GM23338 (cell line): ENCODE measurements around the gene FGF3. TPM values are rescaled to one million over a fixed set of nuclear protein-coding genes. Genes with fewer than 3 reads are reported as not detected.

Experiments used
- ATAC-seq: fragments of 200-7000 bp; cut with Tn5 transposase; 3 replicates; pipeline ENCODE4 v1.9.1; 2020
- DNase-seq: peaks from one replicate; pipeline ENCODE4 v3.0.0-alpha.2; 2015; ENCODE audit warnings: low spot score
- H2AFZ ChIP-seq: fragments of 200-600 bp; sonication (generic); 2 replicates; pipeline ENCODE4 v1.8.0; 2016; ENCODE audit warnings: antibody characterized with exemption, mild to moderate bottlenecking, moderate library complexity
- H3F3A ChIP-seq: fragments of 200-600 bp; sonication (generic); replicated peaks from 2 replicates; pipeline ENCODE4 v1.8.0; 2017; ENCODE audit warnings: antibody characterized with exemption, mixed run types, low read depth
- H3K27ac ChIP-seq: fragments of 200-600 bp; sonication (generic); 2 replicates; pipeline ENCODE4 v1.6.1; 2016; ENCODE audit warnings: low read depth
- H3K27me3 ChIP-seq: fragments of 200-600 bp; sonication (generic); 2 replicates; pipeline ENCODE4 v1.8.0; 2016; ENCODE audit warnings: mild to moderate bottlenecking, mixed run types, moderate library complexity; ENCODE audit not compliant: insufficient read depth
- H3K36me3 ChIP-seq: fragments of 200-600 bp; sonication (generic); 2 replicates; pipeline ENCODE4 v1.8.0; 2016; ENCODE audit warnings: mild to moderate bottlenecking; ENCODE audit not compliant: insufficient read depth
- H3K4me1 ChIP-seq: fragments of 200-600 bp; sonication (generic); 2 replicates; pipeline ENCODE4 v1.8.0; 2016; ENCODE audit warnings: mild to moderate bottlenecking, moderate library complexity; ENCODE audit not compliant: insufficient read depth
- H3K4me2 ChIP-seq: fragments of 200-600 bp; sonication (generic); 2 replicates; pipeline ENCODE4 v1.7.1; 2017; ENCODE audit warnings: mixed run types
- H3K4me3 ChIP-seq: fragments of 200-600 bp; sonication (generic); 2 replicates; pipeline ENCODE4 v1.6.1; 2016; ENCODE audit warnings: mixed run types
- H3K79me2 ChIP-seq: fragments of 200-600 bp; sonication (generic); replicated peaks from 2 replicates; pipeline ENCODE4 v1.8.0; 2017; ENCODE audit warnings: mild to moderate bottlenecking; ENCODE audit not compliant: insufficient read depth
- H3K9me2 ChIP-seq: fragments of 200-600 bp; sonication (generic); 2 replicates; pipeline ENCODE4 v1.8.0; 2017; ENCODE audit not compliant: insufficient read depth
- H4K20me1 ChIP-seq: fragments of 200-600 bp; sonication (generic); replicated peaks from 2 replicates; pipeline ENCODE4 v1.8.0; 2017; ENCODE audit warnings: mild to moderate bottlenecking; ENCODE audit not compliant: insufficient read depth
- H3K27ac Mint-ChIP-seq: 2 replicates; pipeline ENCODE4 v1.8.0; 2020; ENCODE audit warnings: inconsistent platforms, mild to moderate bottlenecking, moderate library complexity, mixed read lengths
- H3K27me3 Mint-ChIP-seq: 3 replicates; pipeline ENCODE4 v1.8.0; 2022; ENCODE audit warnings: low read depth, mild to moderate bottlenecking, moderate library complexity, mixed read lengths, inconsistent platforms; ENCODE audit not compliant: insufficient read depth, poor library complexity
- H3K36me3 Mint-ChIP-seq: 3 replicates; pipeline ENCODE4 v1.8.0; 2021; ENCODE audit warnings: low read depth, mild to moderate bottlenecking, inconsistent platforms, moderate library complexity, mixed read lengths
- H3K4me1 Mint-ChIP-seq: 3 replicates; pipeline ENCODE4 v1.8.0; 2020; ENCODE audit warnings: mild to moderate bottlenecking, inconsistent platforms, mixed read lengths
- H3K4me3 Mint-ChIP-seq: 3 replicates; pipeline ENCODE4 v1.8.0; 2021; ENCODE audit warnings: moderate library complexity, mild to moderate bottlenecking, inconsistent platforms, mixed read lengths
- H3K9me3 Mint-ChIP-seq: 3 replicates; pipeline ENCODE4 v1.8.0; 2020; ENCODE audit warnings: moderate library complexity, mild to moderate bottlenecking, inconsistent platforms, mixed read lengths
- CREB1 ChIP-seq: fragments of 250-450 bp; sonication (Bioruptor Pico); IDR thresholded peaks from 2 replicates; pipeline ENCODE4 v1.5.0; 2020; ENCODE audit warnings: low read depth, mild to moderate bottlenecking, moderate library complexity
- EZH2phosphoT487 ChIP-seq: fragments of 200-600 bp; sonication (generic); IDR thresholded peaks from one replicate; pipeline ENCODE4 v1.8.1; 2018; ENCODE audit warnings: antibody characterized with exemption; ENCODE audit not compliant: unreplicated experiment
- JUNB ChIP-seq: IDR thresholded peaks from one replicate; pipeline ENCODE4 v1.6.1; 2016; ENCODE audit warnings: antibody characterized with exemption; ENCODE audit not compliant: unreplicated experiment
- ZNF114 ChIP-seq: fragments of 250-450 bp; sonication (Bioruptor Pico); IDR thresholded peaks from 2 replicates; pipeline ENCODE4 v1.5.0; 2020; ENCODE audit warnings: mild to moderate bottlenecking, moderate library complexity
- ZNF331 ChIP-seq: fragments of 250-450 bp; sonication (Bioruptor Pico); IDR thresholded peaks from 2 replicates; pipeline ENCODE4 v1.5.0; 2020; ENCODE audit warnings: low read depth, mild to moderate bottlenecking, moderate library complexity
- polyA plus RNA-seq: library from polyadenylated mRNA; unstranded; fragments of >200 nt; fragmentation: Nextera tagmentation; extraction: Ambion mirVana; gene quantifications from 2 replicates; pipeline ENCODE4 v1.2.1, GENCODE V29; 2016
- total RNA-seq: library from RNA; depleted of rRNA; stranded (reverse); fragments of >200 nt; shearing (Covaris generic); gene quantifications from 2 replicates; pipeline ENCODE4 v1.2.3, GENCODE V29; 2014
- TF ChIP-seq, protein P1 (sequence below): IDR thresholded peaks from one replicate; pipeline ENCODE4 v1.6.1; 2018; ENCODE audit warnings: antibody characterized with exemption; ENCODE audit not compliant: unreplicated experiment
- TF ChIP-seq, protein P2 (sequence below): IDR thresholded peaks from 2 replicates; pipeline ENCODE4 v1.6.1; 2016; ENCODE audit warnings: antibody characterized with exemption

The FGF3 gene
- total and polyA plus RNA-seq, 2 experiments from 2014 or later: 1.2 TPM; not detected in 1

DNA sequence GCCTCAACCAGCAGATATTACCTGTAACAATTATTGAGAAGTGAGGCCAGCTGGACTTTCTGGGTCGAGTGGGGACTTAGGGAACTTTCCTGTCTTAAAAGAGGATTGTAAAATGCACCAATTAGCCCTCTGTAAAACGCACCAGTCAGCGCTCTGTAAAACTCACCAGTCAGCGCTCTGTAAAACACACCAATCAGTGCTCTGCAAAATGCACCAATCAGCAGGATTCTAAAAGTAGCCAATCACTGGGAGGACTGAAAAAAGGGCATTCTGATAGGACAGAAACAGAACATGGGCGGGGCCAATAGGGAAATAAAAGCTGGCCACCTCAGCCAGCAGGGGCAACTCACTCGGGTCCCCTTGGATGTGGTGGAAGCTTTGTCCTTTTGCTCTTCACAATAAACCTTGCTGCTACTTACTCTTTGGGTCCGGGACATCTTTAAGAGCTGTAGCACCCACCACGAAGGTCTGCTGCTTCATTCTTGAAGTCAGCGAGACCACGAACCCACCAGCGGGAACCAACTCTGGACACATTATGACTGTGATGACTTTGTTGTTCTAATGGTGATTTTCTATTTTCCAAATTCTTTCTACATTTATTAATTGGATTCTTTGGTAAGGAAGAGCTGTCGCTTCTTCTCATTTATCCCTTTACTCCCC, 40.2 kb upstream of the FGF3 start (continued):
- TF ChIP-seq, protein P1, sequence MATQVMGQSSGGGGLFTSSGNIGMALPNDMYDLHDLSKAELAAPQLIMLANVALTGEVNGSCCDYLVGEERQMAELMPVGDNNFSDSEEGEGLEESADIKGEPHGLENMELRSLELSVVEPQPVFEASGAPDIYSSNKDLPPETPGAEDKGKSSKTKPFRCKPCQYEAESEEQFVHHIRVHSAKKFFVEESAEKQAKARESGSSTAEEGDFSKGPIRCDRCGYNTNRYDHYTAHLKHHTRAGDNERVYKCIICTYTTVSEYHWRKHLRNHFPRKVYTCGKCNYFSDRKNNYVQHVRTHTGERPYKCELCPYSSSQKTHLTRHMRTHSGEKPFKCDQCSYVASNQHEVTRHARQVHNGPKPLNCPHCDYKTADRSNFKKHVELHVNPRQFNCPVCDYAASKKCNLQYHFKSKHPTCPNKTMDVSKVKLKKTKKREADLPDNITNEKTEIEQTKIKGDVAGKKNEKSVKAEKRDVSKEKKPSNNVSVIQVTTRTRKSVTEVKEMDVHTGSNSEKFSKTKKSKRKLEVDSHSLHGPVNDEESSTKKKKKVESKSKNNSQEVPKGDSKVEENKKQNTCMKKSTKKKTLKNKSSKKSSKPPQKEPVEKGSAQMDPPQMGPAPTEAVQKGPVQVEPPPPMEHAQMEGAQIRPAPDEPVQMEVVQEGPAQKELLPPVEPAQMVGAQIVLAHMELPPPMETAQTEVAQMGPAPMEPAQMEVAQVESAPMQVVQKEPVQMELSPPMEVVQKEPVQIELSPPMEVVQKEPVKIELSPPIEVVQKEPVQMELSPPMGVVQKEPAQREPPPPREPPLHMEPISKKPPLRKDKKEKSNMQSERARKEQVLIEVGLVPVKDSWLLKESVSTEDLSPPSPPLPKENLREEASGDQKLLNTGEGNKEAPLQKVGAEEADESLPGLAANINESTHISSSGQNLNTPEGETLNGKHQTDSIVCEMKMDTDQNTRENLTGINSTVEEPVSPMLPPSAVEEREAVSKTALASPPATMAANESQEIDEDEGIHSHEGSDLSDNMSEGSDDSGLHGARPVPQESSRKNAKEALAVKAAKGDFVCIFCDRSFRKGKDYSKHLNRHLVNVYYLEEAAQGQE: no peak
- TF ChIP-seq, protein P2, sequence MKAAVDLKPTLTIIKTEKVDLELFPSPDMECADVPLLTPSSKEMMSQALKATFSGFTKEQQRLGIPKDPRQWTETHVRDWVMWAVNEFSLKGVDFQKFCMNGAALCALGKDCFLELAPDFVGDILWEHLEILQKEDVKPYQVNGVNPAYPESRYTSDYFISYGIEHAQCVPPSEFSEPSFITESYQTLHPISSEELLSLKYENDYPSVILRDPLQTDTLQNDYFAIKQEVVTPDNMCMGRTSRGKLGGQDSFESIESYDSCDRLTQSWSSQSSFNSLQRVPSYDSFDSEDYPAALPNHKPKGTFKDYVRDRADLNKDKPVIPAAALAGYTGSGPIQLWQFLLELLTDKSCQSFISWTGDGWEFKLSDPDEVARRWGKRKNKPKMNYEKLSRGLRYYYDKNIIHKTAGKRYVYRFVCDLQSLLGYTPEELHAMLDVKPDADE: no peak

DNA sequence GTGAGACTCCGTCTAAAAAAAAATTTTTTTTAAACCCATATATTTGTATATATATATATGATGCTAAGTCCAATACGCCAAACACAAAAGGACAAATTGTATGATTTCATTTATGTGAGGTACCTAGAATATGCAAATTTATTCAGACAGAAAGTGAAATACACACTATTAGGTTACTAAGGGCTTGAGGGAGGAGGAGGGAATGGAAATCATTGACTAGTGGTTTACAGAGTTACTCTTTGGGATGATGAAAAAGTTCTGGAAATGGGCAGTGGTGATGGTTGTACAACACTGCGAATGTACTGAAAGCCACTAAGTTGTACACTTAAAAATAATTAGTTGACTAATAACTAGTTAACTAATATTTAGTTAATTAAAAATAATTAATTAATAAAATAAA, 36.2 kb upstream of the FGF3 start:
- Mint-ChIP-seq H3K27me3 (no peaks in the 10 kb centered on the region), H3K9me3 (peaks cover 6% of the 10 kb centered on the region; the same call in 1 of the 3 replicates), H3K36me3 (no peaks in the 10 kb centered on the region), H3K4me1 (no peaks in the 10 kb centered on the region), H3K4me3 (no peak overlapping the region), H3K27ac (no peak overlapping the region)
- Histone ChIP-seq H3K36me3 (no peaks in the 10 kb centered on the region), H3K4me2 (no peak overlapping the region), H3K9me2 (peaks cover 11% of the 10 kb centered on the region; the same call in 1 of the 2 replicates), H4K20me1 (no peaks in the 10 kb centered on the region), H2AFZ (no peak overlapping the region), H3K4me3 (no peak overlapping the region), H3K27me3 (no peaks in the 10 kb centered on the region), H3K79me2 (no peaks in the 10 kb centered on the region), H3F3A (no peaks in the 10 kb centered on the region), H3K27ac (no peak overlapping the region), H3K4me1 (no peaks in the 10 kb centered on the region)
- DNase-seq (no peak), ATAC-seq (no peak)
- no peak for TF ChIP-seq EZH2phosphoT487
- TF ChIP-seq, protein P2: no peak
- TF ChIP-seq JUNB: no peak
- TF ChIP-seq ZNF114 (CRISPR knock-in tag): no peak
- TF ChIP-seq CREB1 (CRISPR knock-in tag): no peak
- TF ChIP-seq, protein P1: no peak
- no peak for TF ChIP-seq ZNF331 (CRISPR knock-in tag)
